ENCODE results near the gene TBC1D16.
A peak's percentile ranks its signal among the peaks of the same experiment; 100 is the strongest.

The TBC1D16 gene

DNA sequence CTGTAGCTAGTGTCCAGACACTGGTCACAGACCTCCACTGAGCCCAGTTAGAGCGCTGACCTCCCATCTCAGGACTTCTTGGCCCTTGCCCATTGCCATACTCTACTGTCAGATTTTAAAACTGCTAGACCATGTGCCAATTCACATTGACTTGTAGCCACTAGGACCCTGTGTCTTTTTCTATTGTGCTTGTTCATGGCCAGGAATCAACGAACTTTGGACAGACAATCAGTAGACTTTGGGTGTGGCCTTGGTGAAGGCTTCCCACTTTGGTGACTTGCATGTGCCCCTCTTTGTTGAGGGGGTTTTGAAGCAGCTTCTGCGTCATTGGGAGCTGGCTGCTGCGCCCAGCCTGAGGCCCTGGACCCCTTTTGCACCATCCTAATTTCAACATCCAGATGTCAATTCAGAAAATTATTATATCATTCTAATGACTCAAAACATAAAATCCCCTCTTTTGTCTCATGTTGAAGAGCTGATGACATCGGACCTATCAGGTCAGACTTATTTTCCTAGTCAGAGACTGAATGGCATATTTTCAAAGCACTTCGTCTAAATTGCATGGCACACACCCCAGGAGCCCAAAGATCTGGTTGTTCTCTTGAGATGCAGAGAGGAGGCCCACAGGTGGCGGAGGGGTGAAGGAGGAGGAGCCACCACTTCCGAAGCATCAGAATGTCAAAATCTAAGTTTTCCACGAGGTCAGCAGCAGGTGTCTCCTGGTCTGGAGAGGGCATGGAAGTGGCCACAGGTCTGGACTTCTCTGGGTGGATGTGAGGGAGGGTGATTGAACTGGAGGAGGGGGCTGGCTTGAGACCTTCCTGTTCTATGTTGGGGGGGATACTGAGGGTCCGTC is 103.0 kb downstream of the TBC1D16 start:
- no peak for DNase-seq (ENCODE audit: insufficient read length, low spot score)
- TF ChIP-seq POU2F2 (IDR thresholded peaks at IDR 0.05; ENCODE audit: low read depth, low read length) (no peak), POLR2A (IDR thresholded peaks at IDR 0.05; ENCODE audit: low read depth, low read length) (no peak), TAF1 (IDR thresholded peaks at IDR 0.05; ENCODE audit: low read depth, low read length) (no peak), PAX5 (IDR thresholded peaks at IDR 0.05; ENCODE audit: insufficient read depth, low read length, severe bottlenecking) (no peak), POLR2AphosphoS5 (IDR thresholded peaks at IDR 0.05; ENCODE audit: low read depth, low read length) (no peak), SPI1 (IDR thresholded peaks at IDR 0.05; ENCODE audit: low read depth, low read length) (no peak)
- FAIRE-seq: peak; percentile 35

DNA sequence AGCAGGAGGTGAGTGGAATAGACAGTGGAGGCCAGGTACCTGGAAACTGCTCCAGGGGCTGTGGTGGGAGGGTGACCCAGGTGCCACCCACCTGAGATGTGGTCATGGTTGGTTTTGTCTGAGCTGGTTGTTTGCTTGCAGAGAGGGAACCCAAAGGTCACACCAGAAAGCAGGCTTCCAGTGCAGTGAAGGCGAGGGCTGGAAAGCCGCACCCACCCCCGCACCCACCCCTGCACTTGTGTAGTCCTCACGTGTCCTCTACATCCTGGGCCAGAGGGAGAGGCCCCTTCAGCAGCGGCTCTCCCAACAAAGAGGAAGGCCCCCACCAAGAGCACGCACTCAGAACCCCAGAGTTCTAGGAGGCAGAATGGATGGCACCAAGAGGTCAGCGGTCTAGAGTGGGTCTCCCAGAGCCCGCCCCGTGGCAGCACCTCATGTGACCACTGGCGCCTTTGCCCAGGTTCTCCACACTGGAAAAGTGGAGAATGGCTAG is 103.8 kb downstream of the TBC1D16 start:
- FAIRE-seq (no peak), DNase-seq (ENCODE audit: insufficient read length, low spot score) (no peak)
- no peak for TF ChIP-seq PAX5 (IDR thresholded peaks at IDR 0.05; ENCODE audit: insufficient read depth, low read length, severe bottlenecking)
- TF ChIP-seq POU2F2 (IDR thresholded peaks at IDR 0.05; ENCODE audit: low read depth, low read length): no peak
- TF ChIP-seq TAF1 (IDR thresholded peaks at IDR 0.05; ENCODE audit: low read depth, low read length): no peak
- no peak for TF ChIP-seq POLR2AphosphoS5 (IDR thresholded peaks at IDR 0.05; ENCODE audit: low read depth, low read length)
- no peak for TF ChIP-seq POLR2A (IDR thresholded peaks at IDR 0.05; ENCODE audit: low read depth, low read length)
- TF ChIP-seq SPI1 (IDR thresholded peaks at IDR 0.05; ENCODE audit: low read depth, low read length): no peak

DNA sequence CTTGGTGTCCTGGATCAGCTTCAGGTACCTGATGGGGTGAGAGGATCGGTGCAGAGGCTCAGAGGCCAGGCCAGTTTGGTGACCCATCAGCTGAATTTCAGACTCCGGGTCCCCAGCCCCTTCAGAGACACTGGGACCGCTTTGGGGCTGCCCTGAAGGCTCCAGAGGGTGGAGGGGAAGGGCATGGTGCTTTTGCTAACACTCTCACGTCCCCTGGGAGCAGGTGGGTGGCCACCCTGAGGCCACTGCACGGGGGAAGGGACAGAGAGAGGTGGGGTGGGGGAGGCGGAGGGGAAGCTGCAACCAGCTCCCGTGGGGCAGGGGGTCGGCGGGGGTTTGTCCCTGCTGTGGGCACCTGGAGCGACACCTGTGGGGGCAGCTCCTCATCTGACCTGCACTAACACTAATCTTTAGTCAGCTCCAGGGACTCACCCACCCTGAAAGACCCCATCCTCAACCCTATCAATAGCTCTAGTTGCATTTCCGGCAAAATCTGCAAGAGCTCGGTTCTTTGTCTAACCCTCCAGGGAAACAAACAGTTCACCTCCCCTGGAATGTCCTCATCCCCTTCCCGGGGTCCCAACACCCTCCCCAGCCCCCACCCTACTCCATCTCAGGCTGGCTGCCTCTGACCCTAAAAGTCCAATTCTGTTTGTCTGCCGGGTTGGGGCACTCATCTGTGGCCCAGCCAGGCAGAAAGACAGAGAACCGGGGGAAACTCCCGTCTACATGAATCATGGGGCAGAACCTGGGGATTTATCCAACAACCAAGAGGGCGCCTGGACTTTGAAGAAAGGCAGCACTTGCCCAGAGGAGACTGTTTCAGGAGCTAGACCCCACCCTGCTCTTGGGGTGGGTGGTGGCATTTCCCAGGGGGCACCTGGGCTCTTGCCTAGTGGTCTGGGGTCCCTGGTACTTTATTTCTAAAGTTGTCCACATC is 104.5 kb downstream of the TBC1D16 start:
- no peak for DNase-seq (ENCODE audit: insufficient read length, low spot score)

DNA sequence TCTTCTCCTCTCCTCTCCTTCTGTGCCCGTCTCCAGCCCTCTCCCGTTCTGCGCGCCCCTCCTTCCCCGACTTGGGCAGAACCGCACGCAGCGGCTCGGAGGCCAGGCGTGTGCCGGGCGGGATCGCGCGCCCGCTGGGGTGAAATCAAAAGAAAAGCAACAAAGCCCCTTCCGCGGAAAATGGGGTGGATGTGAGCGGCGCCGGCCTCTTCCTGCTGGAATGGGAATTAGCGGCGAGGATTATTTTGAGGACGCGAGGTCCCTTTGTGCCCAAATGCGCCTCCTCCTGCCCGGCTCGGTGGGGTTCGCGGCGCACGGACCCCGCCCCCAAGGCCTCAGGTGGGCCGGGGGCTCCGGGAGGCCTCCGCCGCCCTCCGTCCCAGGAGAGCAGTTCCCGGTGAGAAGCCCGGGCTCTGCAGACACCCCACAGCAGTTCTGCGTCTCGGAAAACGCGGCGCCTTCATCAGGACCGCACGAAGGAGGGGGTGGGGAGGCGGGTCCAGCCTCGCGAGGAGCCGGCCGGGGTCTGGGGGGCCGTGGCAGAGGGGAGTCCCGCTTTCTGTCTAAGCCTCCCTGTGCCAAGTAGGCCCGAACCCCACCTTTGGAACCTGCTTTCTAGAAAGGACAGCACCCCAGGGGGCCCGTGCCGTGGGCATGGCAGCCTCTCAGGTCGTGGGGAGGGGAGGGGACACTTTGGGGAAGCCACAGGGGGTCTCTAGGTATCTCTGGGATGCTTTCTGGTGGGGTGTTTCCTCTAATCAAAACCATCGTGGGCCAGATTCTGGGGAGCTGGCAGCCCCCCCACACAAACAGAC is 105.4 kb downstream of the TBC1D16 start:
- no peak for TF ChIP-seq SPI1 (IDR thresholded peaks at IDR 0.05; ENCODE audit: low read depth, low read length)
- FAIRE-seq: no peak

More for the DNA sequence above, 104.5 kb downstream of the TBC1D16 start:
- no peak for FAIRE-seq
- TF ChIP-seq SPI1 (IDR thresholded peaks at IDR 0.05; ENCODE audit: low read depth, low read length) (no peak), POLR2AphosphoS5 (IDR thresholded peaks at IDR 0.05; ENCODE audit: low read depth, low read length) (no peak), TAF1 (IDR thresholded peaks at IDR 0.05; ENCODE audit: low read depth, low read length) (no peak), POLR2A (IDR thresholded peaks at IDR 0.05; ENCODE audit: low read depth, low read length) (no peak), POU2F2 (IDR thresholded peaks at IDR 0.05; ENCODE audit: low read depth, low read length) (no peak), PAX5 (IDR thresholded peaks at IDR 0.05; ENCODE audit: insufficient read depth, low read length, severe bottlenecking) (no peak)

DNA sequence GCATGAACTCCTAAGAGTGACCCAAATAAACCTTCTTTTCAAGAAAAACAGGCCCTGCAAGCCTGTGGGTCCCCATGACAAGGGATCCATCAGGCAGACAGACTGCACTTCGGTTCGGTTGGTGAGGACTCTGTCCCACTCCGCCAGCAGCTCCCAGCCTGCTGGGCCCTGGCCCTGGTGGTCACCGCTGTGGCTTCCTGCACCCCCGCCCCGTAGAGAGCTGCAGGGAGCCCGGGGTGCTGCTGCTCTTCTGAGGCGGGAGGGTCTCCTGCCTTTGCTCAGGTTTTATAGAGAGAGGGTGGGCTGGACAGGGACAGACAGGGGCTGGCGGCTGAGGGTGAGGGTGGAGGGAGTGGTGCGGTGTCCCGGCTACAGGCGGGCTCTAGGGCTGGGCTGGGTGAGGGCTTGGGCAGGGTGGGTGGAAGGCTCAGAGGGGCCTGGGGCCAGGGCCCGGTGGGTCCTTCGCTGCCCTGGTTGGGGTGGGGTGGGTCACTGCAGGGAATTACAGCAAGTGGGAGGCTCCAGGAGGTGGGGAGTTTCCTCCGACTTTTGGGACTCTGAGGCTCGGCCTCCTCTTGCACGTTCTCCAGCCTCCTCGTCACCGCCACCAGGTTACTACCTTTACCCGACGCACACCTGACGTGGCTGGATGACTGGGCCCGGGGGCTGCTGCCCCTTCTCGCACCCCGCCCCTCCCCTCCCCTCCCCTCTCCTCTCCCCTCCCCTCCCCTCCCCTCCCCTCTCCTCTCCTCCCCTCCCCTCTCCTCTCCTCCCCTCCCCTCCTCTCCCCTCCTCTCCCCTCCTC is 106.2 kb downstream of the TBC1D16 start:
- FAIRE-seq (no peak), DNase-seq (ENCODE audit: insufficient read length, low spot score) (no peak)
- no peak for TF ChIP-seq POLR2A (IDR thresholded peaks at IDR 0.05; ENCODE audit: low read depth, low read length)
- TF ChIP-seq SPI1 (IDR thresholded peaks at IDR 0.05; ENCODE audit: low read depth, low read length): no peak
- no peak for TF ChIP-seq PAX5 (IDR thresholded peaks at IDR 0.05; ENCODE audit: insufficient read depth, low read length, severe bottlenecking)

More for the DNA sequence above, 105.4 kb downstream of the TBC1D16 start:
- no peak for DNase-seq (ENCODE audit: insufficient read length, low spot score)

DNA sequence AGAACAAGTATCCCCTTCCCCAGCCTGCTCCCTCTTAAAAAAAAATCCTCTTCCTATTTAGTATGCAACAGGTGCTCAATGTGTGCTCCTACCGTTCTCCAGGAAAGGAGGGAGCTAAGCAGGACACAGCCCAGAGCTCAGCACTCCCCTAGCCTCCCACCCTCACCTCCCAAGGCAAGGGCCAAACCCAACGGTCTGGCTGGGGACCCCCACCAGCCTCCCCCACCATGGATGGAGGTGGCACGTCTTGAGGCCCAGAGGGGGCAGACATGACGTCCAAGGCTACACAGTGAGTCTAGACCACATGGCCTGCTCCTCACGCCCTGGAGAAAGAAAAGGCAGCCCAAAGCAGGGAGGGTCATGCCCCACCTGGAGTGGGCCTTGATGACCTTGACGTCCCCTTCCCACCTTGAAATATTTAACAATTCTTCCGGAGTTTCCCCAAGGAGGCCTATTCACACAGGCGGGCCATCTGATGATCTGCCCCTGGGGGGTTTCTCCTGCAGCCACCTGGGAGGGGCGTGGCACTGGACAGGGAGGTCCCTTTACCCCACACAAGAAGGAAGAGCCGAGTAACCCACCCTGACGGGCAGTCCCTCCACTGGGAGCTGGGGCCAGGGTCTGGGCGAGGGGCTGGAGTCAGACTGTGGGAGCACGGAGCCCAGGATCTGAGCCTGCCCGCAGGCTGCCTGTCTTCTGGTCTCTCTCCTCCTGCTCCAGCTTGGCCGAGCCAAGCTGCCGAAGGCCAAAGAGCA is 107.0 kb downstream of the TBC1D16 start:
- FAIRE-seq (no peak), DNase-seq (ENCODE audit: insufficient read length, low spot score) (no peak)
- TF ChIP-seq POU2F2 (IDR thresholded peaks at IDR 0.05; ENCODE audit: low read depth, low read length): no peak
- no peak for TF ChIP-seq TAF1 (IDR thresholded peaks at IDR 0.05; ENCODE audit: low read depth, low read length)

DNA sequence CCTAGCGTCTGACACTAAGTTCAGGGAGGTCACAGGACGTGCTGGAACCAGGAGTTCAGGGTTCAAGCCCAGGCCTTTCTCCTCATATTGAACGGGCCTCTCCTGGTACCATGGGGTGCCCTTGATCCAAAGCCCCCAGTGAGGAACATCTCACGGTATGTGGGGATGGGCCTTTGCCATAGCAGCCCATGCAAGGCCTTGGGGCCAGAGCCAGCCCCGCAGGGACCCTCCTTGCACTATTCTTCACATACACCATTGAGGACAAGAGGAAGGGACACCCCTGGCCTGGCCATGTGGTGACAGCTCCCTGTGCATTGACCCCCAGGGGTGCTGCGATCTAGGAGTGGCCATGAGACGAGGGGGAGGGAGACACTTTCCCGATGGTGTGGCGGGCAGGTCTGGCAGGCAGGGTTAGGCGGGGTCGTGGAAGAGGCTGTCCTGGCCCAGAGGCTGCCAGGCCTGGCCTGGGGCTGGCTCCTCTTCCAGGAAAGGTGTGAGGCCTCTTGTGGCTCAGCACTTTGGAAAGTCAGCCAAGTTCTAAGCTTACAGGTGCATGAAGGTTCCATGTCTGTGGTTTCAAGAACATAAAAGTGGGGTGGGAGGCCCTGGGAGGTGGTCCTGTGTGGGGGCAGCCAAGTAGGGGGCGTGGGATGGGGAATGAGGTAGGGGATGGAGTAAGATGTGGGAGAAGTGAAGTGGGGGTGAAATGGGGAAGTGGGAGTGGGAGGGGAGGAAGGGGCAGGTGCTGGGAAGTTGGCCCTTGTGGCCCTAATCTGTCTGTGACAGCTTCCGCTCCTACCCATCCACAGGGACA is 107.8 kb downstream of the TBC1D16 start:
- FAIRE-seq: no peak
- no peak for TF ChIP-seq POLR2A (IDR thresholded peaks at IDR 0.05; ENCODE audit: low read depth, low read length)
- TF ChIP-seq SPI1 (IDR thresholded peaks at IDR 0.05; ENCODE audit: low read depth, low read length): peak; percentile 63
- DNase-seq (ENCODE audit: insufficient read length, low spot score): no peak

DNA sequence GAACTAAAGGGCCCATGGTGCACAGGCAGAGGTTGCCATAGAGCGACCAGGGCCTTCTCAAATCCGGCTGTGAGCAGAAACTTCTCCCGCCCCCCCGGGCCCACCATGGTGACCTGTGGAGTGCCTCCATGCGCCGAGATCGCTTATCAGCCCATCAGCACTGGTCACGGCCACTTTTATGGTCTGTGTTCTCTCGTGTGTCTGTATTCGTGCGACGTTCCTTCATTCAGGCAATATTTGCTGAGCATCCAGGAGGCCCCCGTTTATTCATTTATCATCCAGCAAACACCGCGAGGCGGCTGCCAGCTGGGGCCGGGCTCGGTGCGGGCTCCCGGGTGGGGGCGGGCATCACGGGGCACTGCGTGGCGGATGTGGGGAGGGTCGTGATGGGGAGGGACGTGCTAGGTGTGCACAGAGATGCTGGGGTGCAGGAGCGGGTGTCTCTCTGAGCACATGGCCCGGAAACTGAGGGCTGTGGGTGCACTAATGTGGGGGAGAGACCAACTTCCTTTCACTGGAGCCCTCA is 108.5 kb downstream of the TBC1D16 start:
- FAIRE-seq (no peak), DNase-seq (ENCODE audit: insufficient read length, low spot score) (no peak)
- no peak for TF ChIP-seq PAX5 (IDR thresholded peaks at IDR 0.05; ENCODE audit: insufficient read depth, low read length, severe bottlenecking)
- TF ChIP-seq POLR2AphosphoS5 (IDR thresholded peaks at IDR 0.05; ENCODE audit: low read depth, low read length): no peak
- TF ChIP-seq POU2F2 (IDR thresholded peaks at IDR 0.05; ENCODE audit: low read depth, low read length): no peak
- no peak for TF ChIP-seq TAF1 (IDR thresholded peaks at IDR 0.05; ENCODE audit: low read depth, low read length)
- TF ChIP-seq POLR2A (IDR thresholded peaks at IDR 0.05; ENCODE audit: low read depth, low read length): no peak
- TF ChIP-seq SPI1 (IDR thresholded peaks at IDR 0.05; ENCODE audit: low read depth, low read length): no peak

All from GM12891 (cell line).